Caco-2 (cell line): ENCODE measurements around the gene TYW1B. TPM values are rescaled to one million over a fixed set of nuclear protein-coding genes. Genes with fewer than 3 reads are reported as not detected.
"Not testable (repeated sequence)": the region's sequence is repeated elsewhere in the genome, so short reads cannot be mapped to it uniquely, and the experiment has no call there.

Experiments used
- BruUV-seq: library from RNA; stranded (reverse); fragments of 400-500 nt; replicated peaks from 2 replicates; lab custom pipeline; 2021; lab: Mats Ljungman, UMichigan
- CTCF ChIA-PET: fragments of 300-600 bp; sonication (Branson Sonifier 250); formaldehyde crosslinking; loops from one replicate; lab custom pipeline; 2022; ENCODE audit warnings: antibody characterized with exemption; lab: Charles Lee
- POLR2A ChIA-PET: fragments of 300-600 bp; sonication (Branson Sonifier 250); formaldehyde crosslinking; loops from one replicate; lab custom pipeline; 2022; ENCODE audit warnings: antibody characterized with exemption; lab: Charles Lee
- DNase-seq, 2 experiments: peaks; one replicate each; pipeline versions ENCODE4 v3.0.0 to v3.0.0-alpha.2; 2020 to 2022
- H3K27me3 ChIP-seq: replicated peaks from 2 replicates; pipeline ENCODE4 v1.6.0; 2011; ENCODE audit warnings: low read length; ENCODE audit not compliant: control insufficient read depth, insufficient read depth
- H3K36me3 ChIP-seq: 2 replicates; pipeline ENCODE4 v1.5.1; 2011; ENCODE audit warnings: low read length; ENCODE audit not compliant: control insufficient read depth, insufficient read depth
- H3K4me1 ChIP-seq: fragments of 250-450 bp; sonication (Bioruptor Pico); 2 replicates; pipeline ENCODE4 v1.5.1; 2020; ENCODE audit warnings: mild to moderate bottlenecking
- H3K4me3 ChIP-seq: 2 replicates; pipeline ENCODE4 v1.5.1; 2011; ENCODE audit warnings: low read depth, mild to moderate bottlenecking, control low read depth, low read length
- H3K9me3 ChIP-seq: fragments of 250-450 bp; sonication (Bioruptor Pico); 2 replicates; pipeline ENCODE4 v1.5.1; 2020; ENCODE audit warnings: mild to moderate bottlenecking, moderate library complexity
- H3K27ac Mint-ChIP-seq: one replicate; pipeline ENCODE4 v1.8.0; 2022; ENCODE audit warnings: mixed read lengths; ENCODE audit not compliant: unreplicated experiment
- H3K27me3 Mint-ChIP-seq: one replicate; pipeline ENCODE4 v1.8.0; 2022; ENCODE audit warnings: mixed read lengths; ENCODE audit not compliant: insufficient read depth, unreplicated experiment
- H3K36me3 Mint-ChIP-seq: one replicate; pipeline ENCODE4 v1.8.0; 2022; ENCODE audit warnings: mild to moderate bottlenecking, mixed read lengths; ENCODE audit not compliant: insufficient read depth, unreplicated experiment
- H3K4me1 Mint-ChIP-seq: one replicate; pipeline ENCODE4 v1.8.0; 2022; ENCODE audit warnings: low read depth, mixed read lengths; ENCODE audit not compliant: unreplicated experiment
- H3K4me3 Mint-ChIP-seq: one replicate; pipeline ENCODE4 v1.8.0; 2022; ENCODE audit warnings: mild to moderate bottlenecking, moderate library complexity, mixed read lengths; ENCODE audit not compliant: unreplicated experiment
- H3K9me3 Mint-ChIP-seq: one replicate; pipeline ENCODE4 v1.8.0; 2022; ENCODE audit warnings: mixed read lengths; ENCODE audit not compliant: unreplicated experiment
- CTCF ChIP-seq, 2 experiments: fragments of 200-600 bp in 1 of 2; IDR thresholded peaks; 1 replicate in 1 of 2; 2 replicates in 1 of 2; pipeline versions ENCODE4 v1.5.1 to v1.8.0; 2011 to 2022; ENCODE audit warnings: antibody characterized with exemption in 1 of 2, control low read depth in 1 of 2, inconsistent platforms in 1 of 2, low read depth in 1 of 2, low read length in 1 of 2, mild to moderate bottlenecking in 1 of 2, moderate library complexity in 1 of 2; ENCODE audit not compliant: insufficient read depth in 1 of 2, severe bottlenecking in 1 of 2, unreplicated experiment in 1 of 2
- intact Hi-C: fragments of 100-400 bp; cut with micrococcal nuclease; formaldehyde crosslinking; loops from one replicate; pipeline ENCODE4 v1.10.0; 2022; ENCODE audit not compliant: unreplicated experiment
- total RNA-seq: library from RNA; stranded (reverse); gene quantifications from 2 replicates; pipeline ENCODE4 v1.2.3, GENCODE V29; 2022

TYW1B gene
- total RNA-seq, 1 experiment from 2014 or later = 12.8 TPM

- intact Hi-C loops = no loop called here
- POLR2A ChIA-PET = no interaction called here
- Histone ChIP-seq H3K9me3 (no peaks in the 10 kb centered on the region), H3K4me1 (no peaks in the 10 kb centered on the region), H3K27me3 (no peaks in the 10 kb centered on the region), H3K36me3 (no peaks in the 10 kb centered on the region; the same call in 1 of the 2 replicates), H3K4me3 (no peak overlapping the region)
- DNase-seq = no peak
- Mint-ChIP-seq H3K4me3 (no peak overlapping the region), H3K27me3 (no peaks in the 10 kb centered on the region), H3K4me1 (peaks cover 5% of the 10 kb centered on the region), H3K36me3 (peaks cover 42% of the 10 kb centered on the region), H3K27ac (no peak overlapping the region), H3K9me3 (peaks cover 6% of the 10 kb centered on the region)
- no peak for TF ChIP-seq CTCF (IDR thresholded peaks at IDR 0.05; ENCODE audit: insufficient read depth in 1 of 2, low read depth in 1 of 2, low read length in 1 of 2, severe bottlenecking in 1 of 2, unreplicated experiment in 1 of 2)
- BruUV-seq = no TSS peak
- CTCF ChIA-PET = no interaction called here
Observed at GRCh38 chr7:72793791-72794190, 34.2 kb downstream of the TYW1B start.

- Mint-ChIP-seq H3K36me3 (peaks cover 37% of the 10 kb centered on the region), H3K4me3 (peak overlapping the region; percentile 22), H3K27ac (peak overlapping the region; percentile 48)
- H3K36me3 ChIP-seq, intact Hi-C loops, H3K4me1 Mint-ChIP-seq, H3K9me3 ChIP-seq, BruUV-seq, H3K4me3 ChIP-seq, CTCF ChIA-PET, H3K27me3 ChIP-seq, POLR2A ChIA-PET, H3K27me3 Mint-ChIP-seq, H3K9me3 Mint-ChIP-seq, H3K4me1 ChIP-seq: not testable (repeated sequence)
- peak; percentile 48 to 59 for DNase-seq
Observed at GRCh38 chr7:72790698-72791060, 37.3 kb downstream of the TYW1B start.

- H3K36me3 ChIP-seq, H3K4me1 ChIP-seq, H3K27me3 ChIP-seq, CTCF ChIA-PET, H3K4me1 Mint-ChIP-seq, H3K27me3 Mint-ChIP-seq, H3K9me3 ChIP-seq, POLR2A ChIA-PET, intact Hi-C loops, DNase-seq, H3K9me3 Mint-ChIP-seq, H3K4me3 ChIP-seq: not testable (repeated sequence)
- Mint-ChIP-seq H3K27ac (peak overlapping the region; percentile 48), H3K4me3 (peak overlapping the region; percentile 22), H3K36me3 (peaks cover 40% of the 10 kb centered on the region)
- TSS peak; percentile 75 for BruUV-seq
Observed at GRCh38 chr7:72790048-72790697, 37.8 kb downstream of the TYW1B start.

- no TSS peak for BruUV-seq
- POLR2A ChIA-PET = no interaction called here
- intact Hi-C loops = no loop called here
- no peaks in the 10 kb centered on the region for H3K4me1 ChIP-seq
- H3K27ac Mint-ChIP-seq = no peak overlapping the region
- H3K27me3 ChIP-seq = no peaks in the 10 kb centered on the region
- DNase-seq = no peak
- CTCF ChIA-PET = no interaction called here
- H3K36me3 ChIP-seq = no peaks in the 10 kb centered on the region
- peaks cover under 1% of the 10 kb centered on the region for H3K4me1 Mint-ChIP-seq
- TF ChIP-seq CTCF (IDR thresholded peaks at IDR 0.05; ENCODE audit: insufficient read depth in 1 of 2, low read depth in 1 of 2, low read length in 1 of 2, severe bottlenecking in 1 of 2, unreplicated experiment in 1 of 2) = no peak
- no peak overlapping the region for H3K4me3 Mint-ChIP-seq
- H3K27me3 Mint-ChIP-seq = no peaks in the 10 kb centered on the region
- H3K36me3 Mint-ChIP-seq = peaks cover 15% of the 10 kb centered on the region
- H3K9me3 ChIP-seq = no peaks in the 10 kb centered on the region
- no peak overlapping the region for H3K4me3 ChIP-seq
- H3K9me3 Mint-ChIP-seq = no peaks in the 10 kb centered on the region
Observed at GRCh38 chr7:72785166-72785955, 42.6 kb downstream of the TYW1B start.

- H3K27ac Mint-ChIP-seq, intact Hi-C loops, H3K4me1 Mint-ChIP-seq: not testable (repeated sequence)
Observed at GRCh38 chr7:72783601-72784370, 44.2 kb downstream of the TYW1B start.

More at GRCh38 chr7:72783601-72784370, 44.2 kb downstream of the TYW1B start:
- H3K4me3 Mint-ChIP-seq, DNase-seq, H3K4me3 ChIP-seq, H3K9me3 ChIP-seq, H3K27me3 Mint-ChIP-seq, POLR2A ChIA-PET, H3K4me1 ChIP-seq, BruUV-seq, H3K9me3 Mint-ChIP-seq, CTCF ChIA-PET, H3K36me3 ChIP-seq, H3K27me3 ChIP-seq: not testable (repeated sequence)
- peaks cover 15% of the 10 kb centered on the region for H3K36me3 Mint-ChIP-seq
